GM20431 (cell line): Measurements from ENCODE around the gene BMP3.

ENCODE experiments used
- in situ Hi-C: fragments of 300-500 bp; cut with MseI, MboI; formaldehyde crosslinking; loops from one replicate; pipeline ENCODE4 v1.15.0; 2020; ENCODE audit warnings: low sequenced_read_pairs; ENCODE audit not compliant: unreplicated experiment

Gene BMP3

DNA sequence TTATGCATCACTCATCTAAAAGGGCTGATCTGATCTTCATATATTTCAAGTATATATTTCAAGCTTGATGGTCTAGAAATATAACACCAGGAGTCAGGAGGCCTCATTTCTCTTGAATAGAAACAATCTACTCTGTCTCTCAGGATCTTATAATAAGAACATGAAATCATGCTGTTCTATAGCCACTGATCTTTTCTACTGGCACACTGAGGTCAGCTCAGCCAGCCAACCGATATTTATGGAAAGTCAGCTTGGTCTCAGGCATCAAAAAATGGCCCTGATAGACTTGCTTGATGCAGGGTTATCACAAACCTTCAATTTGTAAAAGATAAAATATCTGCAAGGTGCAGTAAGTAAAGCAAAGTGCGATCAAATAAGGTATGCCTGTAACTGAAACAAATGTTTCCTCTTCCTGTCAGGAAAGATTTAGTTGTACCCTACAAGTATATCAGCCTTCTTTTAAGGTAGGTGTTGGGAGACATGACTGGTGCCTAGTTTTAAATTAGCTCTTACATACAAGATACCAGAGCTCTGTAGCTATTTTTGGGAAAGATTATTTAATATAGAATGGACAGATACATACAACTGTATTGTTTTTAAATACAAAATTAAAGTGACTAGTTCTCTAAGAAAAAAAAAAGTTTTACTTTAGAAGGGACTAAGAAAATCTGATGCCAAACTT lies 63.4 kb downstream of the BMP3 start:
- in situ Hi-C loops, result no loop called here

DNA sequence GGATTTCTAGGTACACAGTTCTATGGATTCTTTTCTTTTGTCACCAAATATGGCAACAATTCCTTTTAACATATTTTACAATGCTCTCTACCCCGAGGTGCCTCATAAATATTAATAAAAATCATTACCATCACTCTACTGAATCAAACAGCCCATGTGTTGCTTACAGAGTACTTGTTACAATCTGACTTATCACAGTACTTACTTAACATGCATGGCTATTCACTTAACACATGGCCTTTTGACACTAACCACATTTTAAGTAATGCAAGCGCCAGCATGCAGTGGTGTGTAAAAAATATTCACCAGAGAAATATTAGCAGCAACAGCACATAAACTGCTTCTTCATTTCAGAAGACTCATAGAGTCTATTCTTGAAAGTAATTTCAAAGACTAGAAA lies 64.9 kb downstream of the BMP3 start:
- in situ Hi-C loops, result no loop called here

DNA sequence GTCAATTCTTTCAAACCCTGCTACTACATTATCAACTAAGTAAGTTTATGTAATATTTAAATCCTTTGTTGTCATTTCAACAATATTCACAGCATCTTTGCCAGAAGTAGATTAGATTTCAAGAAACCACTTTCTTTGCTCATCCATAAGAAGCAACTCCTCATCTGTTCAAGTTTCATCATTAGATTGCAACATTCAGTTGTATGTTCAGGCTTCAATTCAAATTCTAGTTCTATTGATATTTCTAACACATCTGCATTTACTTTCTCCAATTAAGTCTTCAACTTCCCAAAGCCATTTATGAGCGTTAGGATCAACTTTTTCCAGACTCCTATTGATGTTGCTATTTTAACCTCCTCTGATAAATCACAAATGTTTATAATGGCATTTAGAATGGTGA lies 66.1 kb downstream of the BMP3 start:
- in situ Hi-C loops, result no loop called here

DNA sequence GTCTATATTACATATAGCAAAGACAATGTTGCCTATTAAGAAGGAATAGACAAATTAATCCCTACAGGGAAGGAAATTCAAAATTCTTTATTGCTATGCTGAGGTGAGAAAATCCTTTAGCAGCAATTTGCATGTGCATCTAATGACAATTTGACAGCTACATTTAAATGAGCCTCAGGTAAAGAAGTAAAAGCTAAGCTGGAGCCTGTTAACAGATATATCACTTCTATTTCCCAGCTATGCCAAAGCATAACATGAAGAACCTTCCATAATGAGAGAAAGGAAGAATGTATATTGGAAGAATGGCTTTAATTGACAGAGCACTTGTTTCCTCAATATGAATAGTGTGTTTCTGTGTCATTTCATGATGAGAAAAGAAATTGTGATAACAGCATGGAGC lies 71.6 kb downstream of the BMP3 start:
- in situ Hi-C loops, result no loop called here

DNA sequence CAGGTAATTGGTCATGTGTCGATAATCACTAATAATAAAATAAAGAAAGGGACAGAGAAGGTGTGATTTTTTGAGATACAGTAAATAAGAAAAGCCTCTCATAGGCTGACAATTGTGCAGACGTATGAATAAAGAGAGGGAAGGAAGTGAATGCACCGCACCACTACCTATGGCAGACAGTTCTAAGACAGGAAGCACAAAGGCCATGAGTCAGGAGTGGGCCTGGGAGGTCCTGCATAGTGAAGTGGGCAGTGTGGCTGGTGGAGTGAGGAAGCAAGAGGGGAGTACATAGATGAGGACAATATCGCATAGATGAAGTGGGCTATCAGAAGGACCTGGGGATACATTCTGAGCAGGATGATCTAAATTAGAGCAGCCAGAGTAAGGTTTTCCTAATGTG lies 75.6 kb downstream of the BMP3 start:
- in situ Hi-C loops, result no loop called here
